ENCODE data around the gene SYTL5.

- no peak for TF ChIP-seq EZH2 (IDR thresholded peaks at IDR 0.05; ENCODE audit: insufficient read depth, low read length)
- TF ChIP-seq CTCF (IDR thresholded peaks at IDR 0.05; ENCODE audit: insufficient read depth, low read depth, low read length), result no peak
These were observed 76.0 kb downstream of the SYTL5 start for GRCh38 chrX:38082309-38082708.
